ENCODE measurements around the gene TAF5. TPM values are rescaled to one million over a fixed set of nuclear protein-coding genes. Genes with fewer than 3 reads are reported as not detected.

Gene TAF5
- total RNA-seq, 2 experiments from 2014 or later = 12.0 to 12.4 TPM

Other genes starting within 250 kb of the TAF5 start
- 10 to 100 TPM; 40.0 to 46.3 TPM for gene NT5C2, start 174.7 kb upstream of the TAF5 start, total RNA-seq
- gene RPEL1, start 122.1 kb upstream of the TAF5 start, total RNA-seq = under 1 TPM in 1 of 2 experiments, not detected in 1; 0.08 TPM
- gene INA, start 90.8 kb upstream of the TAF5 start, total RNA-seq = under 1 TPM; 0.63 to 0.82 TPM
- 10 to 100 TPM; 17.9 to 18.3 TPM for gene PCGF6, start 16.8 kb upstream of the TAF5 start, total RNA-seq
- gene ATP5MK, start 28.5 kb downstream of the TAF5 start, total RNA-seq = 100 to 1,000 TPM; 459 to 475 TPM
- 10 to 100 TPM; 93.4 to 93.7 TPM for gene PDCD11, start 28.6 kb downstream of the TAF5 start, total RNA-seq
- gene CALHM2, start 84.4 kb downstream of the TAF5 start, total RNA-seq = 10 to 100 TPM; 12.1 to 14.0 TPM
- gene CALHM1, start 90.9 kb downstream of the TAF5 start, total RNA-seq = not detected
- gene CALHM3, start 111.3 kb downstream of the TAF5 start, total RNA-seq = under 1 TPM in 1 of 2 experiments, not detected in 1; 0.10 TPM
- 1 to 10 TPM; 1.9 to 2.1 TPM for gene NEURL1, start 125.7 kb downstream of the TAF5 start, total RNA-seq